Measurements from ENCODE around the gene DGKD. TPM values are rescaled to one million over a fixed set of nuclear protein-coding genes. Genes with fewer than 3 reads are reported as not detected.

The DGKD gene
- total RNA-seq, 1 experiment from 2014 or later: 41.4 TPM

DNA sequence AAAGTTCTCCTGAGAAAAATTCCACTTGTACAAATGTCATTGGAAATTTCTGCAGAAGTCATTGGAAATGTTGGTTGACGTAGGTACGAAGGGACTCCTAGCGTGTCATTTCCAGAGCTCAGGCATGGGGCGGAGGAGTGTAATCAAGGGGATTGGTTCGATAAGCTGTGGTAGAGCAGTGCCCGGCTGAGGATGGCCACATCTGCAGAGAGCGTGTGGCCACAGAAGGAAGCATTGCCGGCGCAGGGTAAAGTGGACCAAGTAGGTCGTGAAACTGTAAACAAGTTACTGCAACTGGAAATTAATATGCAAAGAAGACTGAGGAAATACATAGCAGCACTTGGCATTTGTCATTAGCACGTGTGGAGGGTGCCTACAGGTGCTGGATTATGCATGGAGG, 101.8 kb downstream of the DGKD start:
- DNase-seq (ENCODE audit: low spot score) (no peak), ATAC-seq (no peak)
- H3K4me3 Mint-ChIP-seq: no peak overlapping the region
- H3K27me3 Mint-ChIP-seq (ENCODE audit: low read depth): no peaks in the 10 kb centered on the region
- no peaks in the 10 kb centered on the region for H3K9me3 Mint-ChIP-seq
- POLR2A ChIA-PET: no interaction called here
- H3K4me1 Mint-ChIP-seq: no peaks in the 10 kb centered on the region
- H3K27ac Mint-ChIP-seq: no peak overlapping the region; the same call in 1 of the 2 replicates
- no peak for TF ChIP-seq ZNF263 (CRISPR knock-in tag; IDR thresholded peaks at IDR 0.05; ENCODE audit: low read depth)
- TF ChIP-seq ETV6 (CRISPR knock-in tag; IDR thresholded peaks at IDR 0.05): no peak
- TF ChIP-seq TP53 (CRISPR knock-in tag; IDR thresholded peaks at IDR 0.05): no peak
- CTCF ChIA-PET: interaction anchor here (0.5 to 1.2 kb wide), 3 partner anchors 117 to 377 kb away, joined by 3 to 4 read pairs (median 4); no protein-coding TSS in a partner anchor
- H3K36me3 Mint-ChIP-seq: peaks cover 34% of the 10 kb centered on the region

DNA sequence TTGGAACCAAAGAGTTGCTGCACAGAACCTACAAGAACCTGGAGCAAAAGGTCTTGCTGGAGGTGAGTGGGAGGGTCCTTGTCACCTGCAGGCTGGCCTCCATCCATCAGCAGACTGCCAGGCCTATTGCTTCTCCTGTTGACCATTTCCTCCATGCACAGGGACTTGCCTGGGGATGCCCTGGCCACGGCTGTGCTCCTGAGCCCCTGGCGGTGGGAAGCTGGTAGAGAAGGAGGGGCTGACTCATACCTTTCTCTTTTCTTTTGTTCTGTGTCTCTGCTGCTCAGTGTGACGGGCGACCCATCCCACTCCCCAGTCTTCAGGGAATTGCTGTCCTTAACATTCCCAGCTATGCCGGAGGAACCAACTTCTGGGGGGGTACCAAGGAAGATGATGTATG, 102.6 kb downstream of the DGKD start:
- 0 out of 2 replicates have a peak overlapping the region, but pooled peaks have one; percentile 11 for H3K27ac Mint-ChIP-seq
- H3K27me3 Mint-ChIP-seq (ENCODE audit: low read depth): no peaks in the 10 kb centered on the region
- no peaks in the 10 kb centered on the region for H3K9me3 Mint-ChIP-seq
- ATAC-seq: peak; percentile 74
- no peak overlapping the region for H3K4me3 Mint-ChIP-seq
- TF ChIP-seq, protein P1, sequence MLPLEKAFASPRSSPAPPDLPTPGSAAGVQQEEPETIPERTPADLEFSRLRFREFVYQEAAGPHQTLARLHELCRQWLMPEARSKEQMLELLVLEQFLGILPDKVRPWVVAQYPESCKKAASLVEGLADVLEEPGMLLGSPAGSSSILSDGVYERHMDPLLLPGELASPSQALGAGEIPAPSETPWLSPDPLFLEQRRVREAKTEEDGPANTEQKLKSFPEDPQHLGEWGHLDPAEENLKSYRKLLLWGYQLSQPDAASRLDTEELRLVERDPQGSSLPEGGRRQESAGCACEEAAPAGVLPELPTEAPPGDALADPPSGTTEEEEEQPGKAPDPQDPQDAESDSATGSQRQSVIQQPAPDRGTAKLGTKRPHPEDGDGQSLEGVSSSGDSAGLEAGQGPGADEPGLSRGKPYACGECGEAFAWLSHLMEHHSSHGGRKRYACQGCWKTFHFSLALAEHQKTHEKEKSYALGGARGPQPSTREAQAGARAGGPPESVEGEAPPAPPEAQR (CRISPR knock-in tag; IDR thresholded peaks at IDR 0.05): no peak
- no peak for TF ChIP-seq ZNF263 (CRISPR knock-in tag; IDR thresholded peaks at IDR 0.05; ENCODE audit: low read depth)
- TF ChIP-seq, protein P2, sequence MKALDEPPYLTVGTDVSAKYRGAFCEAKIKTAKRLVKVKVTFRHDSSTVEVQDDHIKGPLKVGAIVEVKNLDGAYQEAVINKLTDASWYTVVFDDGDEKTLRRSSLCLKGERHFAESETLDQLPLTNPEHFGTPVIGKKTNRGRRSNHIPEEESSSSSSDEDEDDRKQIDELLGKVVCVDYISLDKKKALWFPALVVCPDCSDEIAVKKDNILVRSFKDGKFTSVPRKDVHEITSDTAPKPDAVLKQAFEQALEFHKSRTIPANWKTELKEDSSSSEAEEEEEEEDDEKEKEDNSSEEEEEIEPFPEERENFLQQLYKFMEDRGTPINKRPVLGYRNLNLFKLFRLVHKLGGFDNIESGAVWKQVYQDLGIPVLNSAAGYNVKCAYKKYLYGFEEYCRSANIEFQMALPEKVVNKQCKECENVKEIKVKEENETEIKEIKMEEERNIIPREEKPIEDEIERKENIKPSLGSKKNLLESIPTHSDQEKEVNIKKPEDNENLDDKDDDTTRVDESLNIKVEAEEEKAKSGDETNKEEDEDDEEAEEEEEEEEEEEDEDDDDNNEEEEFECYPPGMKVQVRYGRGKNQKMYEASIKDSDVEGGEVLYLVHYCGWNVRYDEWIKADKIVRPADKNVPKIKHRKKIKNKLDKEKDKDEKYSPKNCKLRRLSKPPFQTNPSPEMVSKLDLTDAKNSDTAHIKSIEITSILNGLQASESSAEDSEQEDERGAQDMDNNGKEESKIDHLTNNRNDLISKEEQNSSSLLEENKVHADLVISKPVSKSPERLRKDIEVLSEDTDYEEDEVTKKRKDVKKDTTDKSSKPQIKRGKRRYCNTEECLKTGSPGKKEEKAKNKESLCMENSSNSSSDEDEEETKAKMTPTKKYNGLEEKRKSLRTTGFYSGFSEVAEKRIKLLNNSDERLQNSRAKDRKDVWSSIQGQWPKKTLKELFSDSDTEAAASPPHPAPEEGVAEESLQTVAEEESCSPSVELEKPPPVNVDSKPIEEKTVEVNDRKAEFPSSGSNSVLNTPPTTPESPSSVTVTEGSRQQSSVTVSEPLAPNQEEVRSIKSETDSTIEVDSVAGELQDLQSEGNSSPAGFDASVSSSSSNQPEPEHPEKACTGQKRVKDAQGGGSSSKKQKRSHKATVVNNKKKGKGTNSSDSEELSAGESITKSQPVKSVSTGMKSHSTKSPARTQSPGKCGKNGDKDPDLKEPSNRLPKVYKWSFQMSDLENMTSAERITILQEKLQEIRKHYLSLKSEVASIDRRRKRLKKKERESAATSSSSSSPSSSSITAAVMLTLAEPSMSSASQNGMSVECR (CRISPR knock-in tag; IDR thresholded peaks at IDR 0.05; ENCODE audit: borderline replicate concordance): no peak
- TF ChIP-seq NFATC4 (CRISPR knock-in tag; IDR thresholded peaks at IDR 0.05): no peak
- TF ChIP-seq HMGA2 (CRISPR knock-in tag; IDR thresholded peaks at IDR 0.05): no peak
- TF ChIP-seq PRRX2 (CRISPR knock-in tag; IDR thresholded peaks at IDR 0.05): no peak
- TF ChIP-seq ZNF121 (CRISPR knock-in tag; IDR thresholded peaks at IDR 0.05): no peak
- TF ChIP-seq, protein P3, sequence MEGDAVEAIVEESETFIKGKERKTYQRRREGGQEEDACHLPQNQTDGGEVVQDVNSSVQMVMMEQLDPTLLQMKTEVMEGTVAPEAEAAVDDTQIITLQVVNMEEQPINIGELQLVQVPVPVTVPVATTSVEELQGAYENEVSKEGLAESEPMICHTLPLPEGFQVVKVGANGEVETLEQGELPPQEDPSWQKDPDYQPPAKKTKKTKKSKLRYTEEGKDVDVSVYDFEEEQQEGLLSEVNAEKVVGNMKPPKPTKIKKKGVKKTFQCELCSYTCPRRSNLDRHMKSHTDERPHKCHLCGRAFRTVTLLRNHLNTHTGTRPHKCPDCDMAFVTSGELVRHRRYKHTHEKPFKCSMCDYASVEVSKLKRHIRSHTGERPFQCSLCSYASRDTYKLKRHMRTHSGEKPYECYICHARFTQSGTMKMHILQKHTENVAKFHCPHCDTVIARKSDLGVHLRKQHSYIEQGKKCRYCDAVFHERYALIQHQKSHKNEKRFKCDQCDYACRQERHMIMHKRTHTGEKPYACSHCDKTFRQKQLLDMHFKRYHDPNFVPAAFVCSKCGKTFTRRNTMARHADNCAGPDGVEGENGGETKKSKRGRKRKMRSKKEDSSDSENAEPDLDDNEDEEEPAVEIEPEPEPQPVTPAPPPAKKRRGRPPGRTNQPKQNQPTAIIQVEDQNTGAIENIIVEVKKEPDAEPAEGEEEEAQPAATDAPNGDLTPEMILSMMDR (IDR thresholded peaks at IDR 0.05): no peak
- no peak for TF ChIP-seq RORB (CRISPR knock-in tag; IDR thresholded peaks at IDR 0.05)
- CTCF ChIA-PET: interaction anchor here (0.8 to 1.6 kb wide), 4 partner anchors 8 to 376 kb away, joined by 3 to 6 read pairs (median 4); partner anchors contain the start of gene USP40
- no peak for DNase-seq (ENCODE audit: low spot score)
- no peaks in the 10 kb centered on the region for H3K4me1 Mint-ChIP-seq
- POLR2A ChIA-PET: no interaction called here
- peaks cover 34% of the 10 kb centered on the region for H3K36me3 Mint-ChIP-seq

DNA sequence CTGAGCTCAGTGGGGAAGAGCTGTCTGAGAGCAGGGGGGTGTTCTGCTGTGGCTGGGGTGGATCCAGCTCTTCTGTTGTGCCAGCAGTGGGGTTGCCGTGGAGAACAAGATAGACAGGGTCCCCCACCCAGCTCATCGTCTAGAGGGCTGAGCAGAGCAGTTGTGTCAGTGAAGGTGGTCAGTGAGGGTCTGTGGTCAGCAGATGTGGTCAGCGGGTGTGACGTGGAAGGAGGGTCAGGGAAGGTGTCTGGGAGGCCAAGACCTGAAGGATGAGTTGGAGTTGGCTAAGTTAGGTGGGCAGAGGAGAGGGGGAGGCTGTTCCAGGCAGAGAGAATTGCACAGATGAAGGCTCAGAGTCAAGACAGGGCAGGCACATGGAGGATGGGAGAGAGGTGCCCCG, 103.1 kb downstream of the DGKD start:
- DNase-seq (ENCODE audit: low spot score): no peak
- POLR2A ChIA-PET: no interaction called here
- Mint-ChIP-seq H3K4me1 (no peaks in the 10 kb centered on the region), H3K36me3 (peaks cover 34% of the 10 kb centered on the region), H3K27ac (peak overlapping the region; percentile 50; the same call in 1 of the 2 replicates), H3K9me3 (no peaks in the 10 kb centered on the region), H3K27me3 (ENCODE audit: low read depth) (no peaks in the 10 kb centered on the region), H3K4me3 (no peak overlapping the region)
- no peak for ATAC-seq
- CTCF ChIA-PET: interaction anchor here (0.8 to 1.6 kb wide), 3 partner anchors 9 to 109 kb away, joined by 3 to 6 read pairs (median 4); partner anchors contain the start of gene USP40
- TF ChIP-seq, protein P4, sequence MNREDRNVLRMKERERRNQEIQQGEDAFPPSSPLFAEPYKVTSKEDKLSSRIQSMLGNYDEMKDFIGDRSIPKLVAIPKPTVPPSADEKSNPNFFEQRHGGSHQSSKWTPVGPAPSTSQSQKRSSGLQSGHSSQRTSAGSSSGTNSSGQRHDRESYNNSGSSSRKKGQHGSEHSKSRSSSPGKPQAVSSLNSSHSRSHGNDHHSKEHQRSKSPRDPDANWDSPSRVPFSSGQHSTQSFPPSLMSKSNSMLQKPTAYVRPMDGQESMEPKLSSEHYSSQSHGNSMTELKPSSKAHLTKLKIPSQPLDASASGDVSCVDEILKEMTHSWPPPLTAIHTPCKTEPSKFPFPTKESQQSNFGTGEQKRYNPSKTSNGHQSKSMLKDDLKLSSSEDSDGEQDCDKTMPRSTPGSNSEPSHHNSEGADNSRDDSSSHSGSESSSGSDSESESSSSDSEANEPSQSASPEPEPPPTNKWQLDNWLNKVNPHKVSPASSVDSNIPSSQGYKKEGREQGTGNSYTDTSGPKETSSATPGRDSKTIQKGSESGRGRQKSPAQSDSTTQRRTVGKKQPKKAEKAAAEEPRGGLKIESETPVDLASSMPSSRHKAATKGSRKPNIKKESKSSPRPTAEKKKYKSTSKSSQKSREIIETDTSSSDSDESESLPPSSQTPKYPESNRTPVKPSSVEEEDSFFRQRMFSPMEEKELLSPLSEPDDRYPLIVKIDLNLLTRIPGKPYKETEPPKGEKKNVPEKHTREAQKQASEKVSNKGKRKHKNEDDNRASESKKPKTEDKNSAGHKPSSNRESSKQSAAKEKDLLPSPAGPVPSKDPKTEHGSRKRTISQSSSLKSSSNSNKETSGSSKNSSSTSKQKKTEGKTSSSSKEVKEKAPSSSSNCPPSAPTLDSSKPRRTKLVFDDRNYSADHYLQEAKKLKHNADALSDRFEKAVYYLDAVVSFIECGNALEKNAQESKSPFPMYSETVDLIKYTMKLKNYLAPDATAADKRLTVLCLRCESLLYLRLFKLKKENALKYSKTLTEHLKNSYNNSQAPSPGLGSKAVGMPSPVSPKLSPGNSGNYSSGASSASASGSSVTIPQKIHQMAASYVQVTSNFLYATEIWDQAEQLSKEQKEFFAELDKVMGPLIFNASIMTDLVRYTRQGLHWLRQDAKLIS (CRISPR knock-in tag; IDR thresholded peaks at IDR 0.05; ENCODE audit: borderline replicate concordance): no peak
- TF ChIP-seq, protein P5, sequence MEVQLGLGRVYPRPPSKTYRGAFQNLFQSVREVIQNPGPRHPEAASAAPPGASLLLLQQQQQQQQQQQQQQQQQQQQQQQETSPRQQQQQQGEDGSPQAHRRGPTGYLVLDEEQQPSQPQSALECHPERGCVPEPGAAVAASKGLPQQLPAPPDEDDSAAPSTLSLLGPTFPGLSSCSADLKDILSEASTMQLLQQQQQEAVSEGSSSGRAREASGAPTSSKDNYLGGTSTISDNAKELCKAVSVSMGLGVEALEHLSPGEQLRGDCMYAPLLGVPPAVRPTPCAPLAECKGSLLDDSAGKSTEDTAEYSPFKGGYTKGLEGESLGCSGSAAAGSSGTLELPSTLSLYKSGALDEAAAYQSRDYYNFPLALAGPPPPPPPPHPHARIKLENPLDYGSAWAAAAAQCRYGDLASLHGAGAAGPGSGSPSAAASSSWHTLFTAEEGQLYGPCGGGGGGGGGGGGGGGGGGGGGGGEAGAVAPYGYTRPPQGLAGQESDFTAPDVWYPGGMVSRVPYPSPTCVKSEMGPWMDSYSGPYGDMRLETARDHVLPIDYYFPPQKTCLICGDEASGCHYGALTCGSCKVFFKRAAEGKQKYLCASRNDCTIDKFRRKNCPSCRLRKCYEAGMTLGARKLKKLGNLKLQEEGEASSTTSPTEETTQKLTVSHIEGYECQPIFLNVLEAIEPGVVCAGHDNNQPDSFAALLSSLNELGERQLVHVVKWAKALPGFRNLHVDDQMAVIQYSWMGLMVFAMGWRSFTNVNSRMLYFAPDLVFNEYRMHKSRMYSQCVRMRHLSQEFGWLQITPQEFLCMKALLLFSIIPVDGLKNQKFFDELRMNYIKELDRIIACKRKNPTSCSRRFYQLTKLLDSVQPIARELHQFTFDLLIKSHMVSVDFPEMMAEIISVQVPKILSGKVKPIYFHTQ (CRISPR knock-in tag; IDR thresholded peaks at IDR 0.05): no peak
- TF ChIP-seq ZNF423 (CRISPR knock-in tag; IDR thresholded peaks at IDR 0.05) (no peak), TEAD4 (CRISPR knock-in tag; IDR thresholded peaks at IDR 0.05) (no peak)
- TF ChIP-seq, protein P6, sequence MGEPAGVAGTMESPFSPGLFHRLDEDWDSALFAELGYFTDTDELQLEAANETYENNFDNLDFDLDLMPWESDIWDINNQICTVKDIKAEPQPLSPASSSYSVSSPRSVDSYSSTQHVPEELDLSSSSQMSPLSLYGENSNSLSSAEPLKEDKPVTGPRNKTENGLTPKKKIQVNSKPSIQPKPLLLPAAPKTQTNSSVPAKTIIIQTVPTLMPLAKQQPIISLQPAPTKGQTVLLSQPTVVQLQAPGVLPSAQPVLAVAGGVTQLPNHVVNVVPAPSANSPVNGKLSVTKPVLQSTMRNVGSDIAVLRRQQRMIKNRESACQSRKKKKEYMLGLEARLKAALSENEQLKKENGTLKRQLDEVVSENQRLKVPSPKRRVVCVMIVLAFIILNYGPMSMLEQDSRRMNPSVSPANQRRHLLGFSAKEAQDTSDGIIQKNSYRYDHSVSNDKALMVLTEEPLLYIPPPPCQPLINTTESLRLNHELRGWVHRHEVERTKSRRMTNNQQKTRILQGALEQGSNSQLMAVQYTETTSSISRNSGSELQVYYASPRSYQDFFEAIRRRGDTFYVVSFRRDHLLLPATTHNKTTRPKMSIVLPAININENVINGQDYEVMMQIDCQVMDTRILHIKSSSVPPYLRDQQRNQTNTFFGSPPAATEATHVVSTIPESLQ (CRISPR knock-in tag; IDR thresholded peaks at IDR 0.05): no peak
